Tibial nerve (tissue), 4 donors: ENCODE data around the gene SATL1. TPM values are rescaled to one million over a fixed set of nuclear protein-coding genes. Genes with fewer than 3 reads are reported as not detected.
"Not testable (repeated sequence)": the region's sequence is repeated elsewhere in the genome, so short reads cannot be mapped to it uniquely, and the experiment has no call there.

Source experiments
- DNase-seq, 2 donors: peaks; one replicate each; pipeline ENCODE4 v3.0.0-alpha.2; 2019; ENCODE audit warnings: low spot score in 2 of 2
- H3K27ac ChIP-seq, 4 donors: fragments of 200-600 bp; sonication (generic) in 3 of 4; one replicate each; pipeline ENCODE4 v1.5.1; 2017 to 2019; ENCODE audit warnings: mild to moderate bottlenecking in 1 of 4
- H3K27me3 ChIP-seq, 2 donors: fragments of 200-600 bp; sonication (generic) in 1 of 2; one replicate each; pipeline versions ENCODE4 v1.5.1 to v1.6.0; 2017 to 2019
- H3K36me3 ChIP-seq, 3 donors: fragments of 200-600 bp; sonication (generic); one replicate each; pipeline ENCODE4 v1.5.1; 2018 to 2019
- H3K4me1 ChIP-seq, 4 donors: fragments of 200-600 bp; sonication (generic) in 3 of 4; one replicate each; pipeline ENCODE4 v1.5.1; 2017 to 2019
- H3K4me3 ChIP-seq, 4 donors: fragments of 200-600 bp; sonication (generic) in 3 of 4; one replicate each; pipeline ENCODE4 v1.5.1; 2017 to 2019; ENCODE audit warnings: mild to moderate bottlenecking in 1 of 4, moderate library complexity in 1 of 4
- H3K9me3 ChIP-seq, 4 donors: fragments of 200-600 bp; sonication (generic) in 3 of 4; one replicate each; pipeline ENCODE4 v1.5.1; 2017 to 2019
- CTCF ChIP-seq, 5 experiments: fragments of 200-600 bp in 3 of 5; fragments of 450-650 bp in 2 of 5; sonication (generic) in 3 of 5; IDR thresholded peaks; one replicate each; pipeline ENCODE4 v1.5.1; 2016 to 2019; ENCODE audit warnings: antibody characterized with exemption in 5 of 5, mild to moderate bottlenecking in 3 of 5, moderate library complexity in 2 of 5
- EP300 ChIP-seq, 2 donors: sonication (generic); formaldehyde crosslinking; IDR thresholded peaks; one replicate each; pipeline ENCODE4 v1.6.1; 2017; ENCODE audit warnings: antibody characterized with exemption in 2 of 2, mild to moderate bottlenecking in 1 of 2
- POLR2A ChIP-seq, 2 donors: fragments of 450-650 bp; IDR thresholded peaks; one replicate each; pipeline ENCODE4 v1.6.1; 2017; ENCODE audit warnings: antibody characterized with exemption in 2 of 2, mild to moderate bottlenecking in 2 of 2, moderate library complexity in 2 of 2
- WGBS, 2 donors: methylation state at CpG; one replicate each; pipeline ENCODE4 v1.1.5; 2018; 5-methylcytosine and 5-hydroxymethylcytosine counted together
- total RNA-seq, 4 donors: library from RNA; depleted of rRNA; stranded (reverse); fragments of >200 nt; gene quantifications; one replicate each; pipeline ENCODE4 v1.1.0, GENCODE V29; 2016

The SATL1 gene
- not detected for total RNA-seq

GRCh38 chrX:85243761-85244449 is at the start of gene SATL1, which contains the start of gene ZNF711:
Gene SATL1, minus strand, starts transcription at chrX:85243779. Its CDS starts 134,811 bp downstream, at chrX:85108968.
Gene ZNF711, plus strand, starts transcription at chrX:85243991. Its CDS starts 3,582 bp downstream, at chrX:85247573.
- no peaks in the 10 kb centered on the region for H3K36me3 ChIP-seq
- 0 to 45% methylated on average over 6 to 65 of the region's 65 CpGs for WGBS, 2 donors
- TF ChIP-seq EP300 (IDR thresholded peaks at IDR 0.05) (no peak), CTCF (IDR thresholded peaks at IDR 0.05) (no peak), POLR2A (IDR thresholded peaks at IDR 0.05) (no peak)
- H3K4me1 ChIP-seq, result peaks cover 0 to 4% (median 0%) of the 10 kb centered on the region in 4 donors
- no peaks in the 10 kb centered on the region for H3K27me3 ChIP-seq
- H3K27ac ChIP-seq, result peak within 1 kb of the TSS in 1 of 4 donors; percentile 50
- peak within 1 kb of the TSS; percentile 36 to 60 (median 42) for H3K4me3 ChIP-seq
- H3K9me3 ChIP-seq, result no peaks in the 10 kb centered on the region
- DNase-seq, result no peak

DNA sequence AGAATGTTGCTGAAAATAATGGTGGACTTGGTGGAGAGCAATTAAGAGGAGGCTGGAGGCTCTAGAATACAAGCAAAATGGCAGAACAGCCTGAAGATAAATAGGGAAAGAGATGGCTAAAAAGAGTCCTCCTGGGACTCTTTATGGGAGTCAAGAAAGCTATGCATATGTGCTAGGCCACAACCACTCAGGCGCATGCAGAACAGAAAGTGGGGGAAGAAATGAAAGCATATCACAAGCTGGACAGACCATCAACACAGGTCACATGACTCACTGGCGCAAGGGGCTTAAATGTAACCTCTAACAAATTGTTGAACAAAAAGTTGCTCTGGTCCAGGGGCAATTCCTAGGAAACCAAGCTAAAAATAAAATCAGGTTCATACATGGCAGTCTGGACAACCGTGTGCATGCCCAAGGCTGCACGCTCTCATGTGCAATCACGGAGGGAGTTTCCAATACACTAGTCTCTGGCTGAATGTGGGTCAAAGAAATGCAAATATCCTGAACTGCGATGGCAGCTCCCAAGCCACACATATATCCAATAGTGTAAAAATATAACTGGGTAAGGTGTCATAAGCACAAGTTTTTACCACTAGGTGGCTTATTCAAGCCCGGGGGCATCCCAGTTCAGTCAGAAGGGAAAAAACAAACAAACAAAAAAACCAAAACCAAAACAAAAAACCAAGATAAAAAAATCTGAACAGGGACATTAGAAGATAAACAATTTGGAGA is 45.6 kb upstream of the SATL1 start:
- no peak overlapping the region for H3K27ac ChIP-seq
- no peaks in the 10 kb centered on the region for H3K36me3 ChIP-seq
- TF ChIP-seq CTCF (IDR thresholded peaks at IDR 0.05) (no peak), POLR2A (IDR thresholded peaks at IDR 0.05) (no peak), EP300 (IDR thresholded peaks at IDR 0.05) (no peak)
- 78 to 93% methylated on average over 7 of the region's 7 CpGs for WGBS, 2 donors
- no peaks in the 10 kb centered on the region for H3K4me1 ChIP-seq
- no peak overlapping the region for H3K4me3 ChIP-seq
- no peak for DNase-seq
- no peaks in the 10 kb centered on the region for H3K27me3 ChIP-seq
- H3K9me3 ChIP-seq, result peaks cover 0 to 2% (median 0%) of the 10 kb centered on the region in 4 donors

GRCh38 chrX:85285286-85285685 is 41.7 kb upstream of the SATL1 start:
- DNase-seq, H3K4me3 ChIP-seq: not testable (repeated sequence)
- 90 to 100% methylated on average over 5 to 6 of the region's 6 CpGs for WGBS, 2 donors

GRCh38 chrX:85244450-85245211 is 1.1 kb upstream of the SATL1 start:
- H3K9me3 ChIP-seq, result no peaks in the 10 kb centered on the region
- no peak for DNase-seq
- 1 to 40% methylated on average over 40 to 42 of the region's 42 CpGs for WGBS, 2 donors
- no peaks in the 10 kb centered on the region for H3K27me3 ChIP-seq
- peak overlapping the region; percentile 34 to 60 (median 42) for H3K4me3 ChIP-seq
- peaks cover 0 to 4% (median 0%) of the 10 kb centered on the region in 4 donors for H3K4me1 ChIP-seq
- peak overlapping the region in 1 of 4 donors; percentile 50 for H3K27ac ChIP-seq
- H3K36me3 ChIP-seq, result no peaks in the 10 kb centered on the region
- TF ChIP-seq CTCF (IDR thresholded peaks at IDR 0.05) (no peak), EP300 (IDR thresholded peaks at IDR 0.05) (no peak), POLR2A (IDR thresholded peaks at IDR 0.05) (no peak)

More at GRCh38 chrX:85285286-85285685, 41.7 kb upstream of the SATL1 start:
- H3K9me3 ChIP-seq, H3K36me3 ChIP-seq, H3K27me3 ChIP-seq, H3K27ac ChIP-seq, H3K4me1 ChIP-seq: not testable (repeated sequence)

DNA sequence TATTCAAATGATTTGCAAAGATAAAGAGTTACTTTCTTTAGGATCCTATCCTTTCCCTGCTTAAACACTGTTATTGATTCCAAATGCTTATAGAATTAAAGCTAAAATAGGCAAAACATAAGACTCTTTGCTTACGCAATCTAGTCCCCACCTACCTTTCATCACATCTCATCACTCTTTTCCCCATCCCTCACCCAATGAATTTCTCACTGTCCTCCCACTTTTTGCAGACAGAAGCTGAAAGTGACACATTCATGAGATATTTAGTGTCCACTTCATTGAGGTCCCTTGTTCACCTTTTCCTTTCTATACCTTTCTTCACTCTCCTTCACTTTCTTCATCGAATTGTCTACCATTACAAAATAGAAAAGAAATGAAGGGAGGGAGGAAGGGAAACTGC is 424 bp downstream of the SATL1 start:
- H3K4me1 ChIP-seq, result peaks cover 0 to 4% (median 0%) of the 10 kb centered on the region in 4 donors
- DNase-seq, result no peak
- H3K27me3 ChIP-seq, result no peaks in the 10 kb centered on the region
- TF ChIP-seq EP300 (IDR thresholded peaks at IDR 0.05), result no peak
- TF ChIP-seq CTCF (IDR thresholded peaks at IDR 0.05), result no peak
- TF ChIP-seq POLR2A (IDR thresholded peaks at IDR 0.05), result no peak
- no peak overlapping the region for H3K27ac ChIP-seq
- peak overlapping the region in 2 of 4 donors; percentile 36 to 60 for H3K4me3 ChIP-seq
- H3K36me3 ChIP-seq, result no peaks in the 10 kb centered on the region
- no peaks in the 10 kb centered on the region for H3K9me3 ChIP-seq
- WGBS, 2 donors, result 28 to 50% methylated on average over 2 of the region's 2 CpGs
